Measurements from ENCODE around the gene GJA1. TPM values are rescaled to one million over a fixed set of nuclear protein-coding genes. Genes with fewer than 3 reads are reported as not detected.

GJA1 gene
- 642 and 728 TPM in 2 replicates for total RNA-seq

GRCh38 chr6:121435444-121436069 lies at the start of gene GJA1:
Gene GJA1, plus strand, starts transcription at chr6:121435646. Its CDS starts 11,202 bp downstream, at chr6:121446848.

Other genes starting within 250 kb of the GJA1 start
- gene TBC1D32, start 101.2 kb upstream of the GJA1 start, total RNA-seq = 12.4 and 13.1 TPM in 2 replicates

All from aortic smooth muscle cell (primary cell).